H1 (cell line): Measurements from ENCODE around the gene FH. TPM values are rescaled to one million over a fixed set of nuclear protein-coding genes. Genes with fewer than 3 reads are reported as not detected.

Experiments used
- CTCF ChIA-PET: fragments of 300-600 bp; sonication (Branson Sonifier 250); formaldehyde crosslinking; loops from one replicate; lab custom pipeline; 2021; ENCODE audit not compliant: partially characterized antibody; lab: Charles Lee
- POLR2A ChIA-PET: fragments of 300-600 bp; sonication (Branson Sonifier 250); formaldehyde crosslinking; loops from one replicate; lab custom pipeline; 2021; ENCODE audit warnings: inconsistent platforms; ENCODE audit not compliant: partially characterized antibody; lab: Charles Lee
- DNase-seq, 2 experiments: peaks; one replicate each; pipeline versions ENCODE4 v3.0.0 to v3.0.0-alpha.2; 2010 to 2022; ENCODE audit warnings: low spot score in 2 of 2, low read depth in 1 of 2, mixed read lengths in 1 of 2
- FAIRE-seq: peaks from 2 replicates; lab custom pipeline; 2011; peaks lifted over from hg19 to GRCh38; lab: Jason Lieb, UNC
- H2AFZ ChIP-seq: 2 replicates; pipeline ENCODE4 v1.8.1; 2012; ENCODE audit warnings: low read length, inconsistent platforms
- H2AK5ac ChIP-seq: 2 replicates; pipeline ENCODE4 v1.6.1; 2013; ENCODE audit warnings: low read depth, low read length
- H2BK120ac ChIP-seq: replicated peaks from 2 replicates; pipeline ENCODE3; 2013; ENCODE audit warnings: low read depth, low read length, inconsistent platforms
- H2BK12ac ChIP-seq: 2 replicates; pipeline ENCODE4 v1.6.1; 2013; ENCODE audit warnings: low read depth, low read length
- H2BK15ac ChIP-seq: 2 replicates; pipeline ENCODE4 v1.6.1; 2013; ENCODE audit warnings: low read length
- H2BK20ac ChIP-seq: 2 replicates; pipeline ENCODE4 v1.6.1; 2013; ENCODE audit warnings: low read length
- H2BK5ac ChIP-seq: 2 replicates; pipeline ENCODE4 v1.6.1; 2013; ENCODE audit warnings: low read depth, low read length
- H3K14ac ChIP-seq: 2 replicates; pipeline ENCODE4 v1.6.1; 2013; ENCODE audit warnings: inconsistent platforms; ENCODE audit not compliant: insufficient read length
- H3K18ac ChIP-seq: 2 replicates; pipeline ENCODE4 v1.6.1; 2013; ENCODE audit warnings: low read length; ENCODE audit errors: extremely low read depth
- H3K23ac ChIP-seq: 2 replicates; pipeline ENCODE4 v1.6.1; 2013; ENCODE audit warnings: inconsistent platforms; ENCODE audit not compliant: insufficient read length
- H3K23me2 ChIP-seq: 2 replicates; pipeline ENCODE4 v1.6.1; 2013; ENCODE audit warnings: low read depth, low read length
- H3K27ac ChIP-seq: 2 replicates; pipeline ENCODE4 v1.6.1; 2011; ENCODE audit warnings: low read depth, low read length, inconsistent platforms
- H3K27me3 ChIP-seq, 4 experiments: replicated peaks in 1 of 4; 1 replicate in 1 of 4; 2 replicates in 3 of 4; pipeline versions ENCODE4 v1.6.1 to v1.8.1; 2011 to 2013; ENCODE audit warnings: low read length in 3 of 4, mild to moderate bottlenecking in 3 of 4, inconsistent platforms in 2 of 4, mixed read lengths in 2 of 4, moderate library complexity in 1 of 4; ENCODE audit not compliant: control insufficient read depth in 3 of 4, insufficient read depth in 3 of 4; ENCODE audit errors: extremely low read depth in 1 of 4
- H3K36me3 ChIP-seq, 4 experiments: 2 replicates each; pipeline versions ENCODE4 v1.6.1 to v1.8.1; 2011 to 2013; ENCODE audit warnings: mild to moderate bottlenecking in 4 of 4, low read length in 3 of 4, moderate library complexity in 2 of 4, control low read depth in 1 of 4, inconsistent platforms in 1 of 4; ENCODE audit not compliant: insufficient read depth in 4 of 4, control insufficient read depth in 2 of 4
- H3K4ac ChIP-seq: replicated peaks from 2 replicates; pipeline ENCODE3; 2013; ENCODE audit warnings: low read length, low read depth, mixed read lengths, inconsistent platforms; ENCODE audit not compliant: insufficient read length
- H3K4me1 ChIP-seq, 4 experiments: replicated peaks in 1 of 4; 1 replicate in 1 of 4; 2 replicates in 3 of 4; pipeline versions ENCODE4 v1.6.1 to v1.8.1; 2011 to 2013; ENCODE audit warnings: low read length in 3 of 4, inconsistent platforms in 2 of 4, mixed read lengths in 1 of 4; ENCODE audit not compliant: insufficient read depth in 4 of 4, control insufficient read depth in 3 of 4
- H3K4me2 ChIP-seq, 2 experiments: 2 replicates each; pipeline versions ENCODE4 v1.6.1 to v1.8.1; 2011 to 2013; ENCODE audit warnings: low read depth in 2 of 2, low read length in 2 of 2, control low read depth in 1 of 2, inconsistent platforms in 1 of 2, mild to moderate bottlenecking in 1 of 2; ENCODE audit not compliant: insufficient read depth in 1 of 2
- H3K4me3 ChIP-seq, 4 experiments: fragments of 200-600, 300-600 bp in 1 of 4; sonication (generic), shearing (Covaris generic), sonication (Bioruptor Twin) in 1 of 4; 2 replicates each; pipeline versions ENCODE4 v1.5.1 to v1.8.1; 2011 to 2016; ENCODE audit warnings: low read length in 4 of 4, low read depth in 3 of 4, control low read depth in 2 of 4, inconsistent platforms in 2 of 4, mild to moderate bottlenecking in 2 of 4, mixed read lengths in 1 of 4, moderate library complexity in 1 of 4; ENCODE audit not compliant: insufficient read depth in 2 of 4; ENCODE audit errors: extremely low read depth in 1 of 4
- H3K56ac ChIP-seq: replicated peaks from 2 replicates; pipeline ENCODE3; 2013; ENCODE audit warnings: low read depth, mild to moderate bottlenecking, mixed read lengths, low read length, inconsistent platforms; ENCODE audit not compliant: insufficient read length
- H3K79me1 ChIP-seq: 2 replicates; pipeline ENCODE4 v1.6.1; 2013; ENCODE audit warnings: low read depth, low read length, control low read depth
- H3K79me2 ChIP-seq, 2 experiments: 2 replicates each; pipeline versions ENCODE4 v1.6.1 to v1.8.1; 2012 to 2013; ENCODE audit warnings: low read length in 2 of 2, mild to moderate bottlenecking in 2 of 2, inconsistent platforms in 1 of 2; ENCODE audit not compliant: insufficient read depth in 2 of 2, control insufficient read depth in 1 of 2
- H3K9ac ChIP-seq, 4 experiments: replicated peaks in 1 of 4; 1 replicate in 1 of 4; 2 replicates in 3 of 4; pipeline versions ENCODE4 v1.6.1 to v1.8.1; 2011 to 2013; ENCODE audit warnings: low read depth in 3 of 4, low read length in 3 of 4, control low read depth in 2 of 4, mild to moderate bottlenecking in 2 of 4, moderate library complexity in 2 of 4, inconsistent platforms in 1 of 4; ENCODE audit errors: extremely low read depth in 1 of 4
- H3K9me3 ChIP-seq, 2 experiments: 2 replicates each; pipeline versions ENCODE4 v1.6.1 to v1.8.1; 2012 to 2013; ENCODE audit warnings: mild to moderate bottlenecking in 2 of 2, moderate library complexity in 2 of 2, control low read depth in 1 of 2, inconsistent platforms in 1 of 2, low read depth in 1 of 2, low read length in 1 of 2, mixed read lengths in 1 of 2; ENCODE audit not compliant: insufficient read depth in 2 of 2
- H4K20me1 ChIP-seq, 2 experiments: replicated peaks in 1 of 2; 2 replicates each; pipeline versions ENCODE3 to v1.8.1; 2011 to 2013; ENCODE audit warnings: inconsistent platforms in 2 of 2, low read length in 2 of 2, mild to moderate bottlenecking in 1 of 2; ENCODE audit not compliant: insufficient read depth in 2 of 2, control insufficient read depth in 1 of 2
- H4K5ac ChIP-seq: 2 replicates; pipeline ENCODE4 v1.6.1; 2013; ENCODE audit warnings: low read length, low read depth, mixed read lengths, inconsistent platforms; ENCODE audit not compliant: insufficient read length
- H4K8ac ChIP-seq: 2 replicates; pipeline ENCODE4 v1.8.0; 2013; ENCODE audit warnings: mild to moderate bottlenecking, moderate library complexity, low read length, inconsistent platforms; ENCODE audit not compliant: insufficient read depth; ENCODE audit errors: extremely low read depth
- H4K91ac ChIP-seq: replicated peaks from 2 replicates; pipeline ENCODE3; 2013; ENCODE audit warnings: low read length, mixed read lengths, inconsistent platforms; ENCODE audit not compliant: insufficient read length
- CEBPB ChIP-seq: IDR thresholded peaks from 2 replicates; pipeline ENCODE4 v1.6.1; 2012; ENCODE audit warnings: low read depth, low read length
- CHD2 ChIP-seq: IDR thresholded peaks from 2 replicates; pipeline ENCODE4 v1.6.1; 2012; ENCODE audit warnings: low read length, improper control_type of control experiment
- GABPA ChIP-seq: IDR thresholded peaks from 2 replicates; pipeline ENCODE4 v1.6.1; 2011; ENCODE audit warnings: mild to moderate bottlenecking, low read length, moderate library complexity, borderline replicate concordance; ENCODE audit not compliant: insufficient read depth
- GTF2F1 ChIP-seq: IDR thresholded peaks from 2 replicates; pipeline ENCODE4 v1.6.1; 2012; ENCODE audit warnings: low read depth, low read length, improper control_type of control experiment, borderline replicate concordance
- HDAC6 ChIP-seq: IDR thresholded peaks from one replicate; pipeline ENCODE4 v1.7.1; 2012; ENCODE audit warnings: low read depth, mild to moderate bottlenecking, inconsistent platforms, low read length, moderate library complexity
- NANOG ChIP-seq: IDR thresholded peaks from 2 replicates; pipeline ENCODE4 v1.6.1; 2011; ENCODE audit warnings: low read length, low read depth, mild to moderate bottlenecking, inconsistent platforms; ENCODE audit not compliant: insufficient read depth, poor library complexity, severe bottlenecking
- POLR2A ChIP-seq, 2 experiments: IDR thresholded peaks; 1 replicate in 1 of 2; 2 replicates in 1 of 2; pipeline ENCODE4 v1.6.1; 2011; ENCODE audit warnings: low read depth in 2 of 2, low read length in 2 of 2, mild to moderate bottlenecking in 2 of 2; ENCODE audit errors: control extremely low read depth in 1 of 2
- RFX5 ChIP-seq: IDR thresholded peaks from 2 replicates; pipeline ENCODE4 v1.6.1; 2011; ENCODE audit warnings: low read depth, low read length, improper control_type of control experiment, borderline replicate concordance
- SAP30 ChIP-seq: fragments of 300-600 bp; sonication (generic); IDR thresholded peaks from 2 replicates; pipeline ENCODE4 v1.7.1; 2012; ENCODE audit warnings: low read length, moderate library complexity, mild to moderate bottlenecking, inconsistent platforms; ENCODE audit not compliant: insufficient read depth, insufficient replicate concordance
- SIRT6 ChIP-seq: IDR thresholded peaks from one replicate; pipeline ENCODE4 v1.7.1; 2012; ENCODE audit warnings: low read length, inconsistent platforms
- SIX5 ChIP-seq: IDR thresholded peaks from 2 replicates; pipeline ENCODE4 v1.6.1; 2011; ENCODE audit warnings: mild to moderate bottlenecking, low read depth, low read length
- SP2 ChIP-seq: IDR thresholded peaks from 2 replicates; pipeline ENCODE4 v1.6.1; 2012; ENCODE audit warnings: mild to moderate bottlenecking, low read length, inconsistent platforms
- SP4 ChIP-seq: IDR thresholded peaks from 2 replicates; pipeline ENCODE4 v1.6.1; 2012; ENCODE audit warnings: low read length, inconsistent platforms
- TCF12 ChIP-seq: IDR thresholded peaks from 2 replicates; pipeline ENCODE4 v1.6.1; 2011; ENCODE audit warnings: low read depth, mild to moderate bottlenecking, low read length
- WGBS, 2 experiments: shearing (Covaris generic) in 1 of 2; methylation state at CpG; one replicate each; pipeline versions ENCODE4 v1.1.6 to v1.1.7; 2013 to 2015; ENCODE audit warnings: low lambda C conversion rate in 2 of 2, mixed read lengths in 2 of 2, inconsistent platforms in 1 of 2, low coverage in 1 of 2, missing lambda C conversion rate in 1 of 2; ENCODE audit not compliant: insufficient replicate concordance in 2 of 2, insufficient coverage in 1 of 2, insufficient read length in 1 of 2; ENCODE audit errors: extremely low coverage in 1 of 2, missing lambda C conversion rate in 1 of 2; 5-methylcytosine and 5-hydroxymethylcytosine counted together
- polyA plus RNA-seq, 7 experiments: library from polyadenylated mRNA; depleted of rRNA in 3 of 7; stranded (reverse) in 5 of 7; unstranded in 2 of 7; fragments of >200 nt in 5 of 7; fragments of 200-250 nt in 2 of 7; gene quantifications; 1 replicate in 5 of 7; 2 replicates in 1 of 7; 4 replicates in 1 of 7; pipeline versions ENCODE4 v1.2.1 to v1.2.3, GENCODE V29; 2011 to 2013; ENCODE audit warnings: missing spikeins in 2 of 7, mixed read lengths in 2 of 7
- total RNA-seq: library from RNA; stranded (reverse); fragmentation: NEBNext Ultra II Directional; extraction: Animal tissue kit (Norgen Biotek cat#: 25700); gene quantifications from 2 replicates; pipeline ENCODE4 v1.2.1, GENCODE V29; 2021
- TF ChIP-seq, protein P1 (sequence below): IDR thresholded peaks from 2 replicates; pipeline ENCODE4 v1.6.1; 2011; ENCODE audit warnings: low read depth, mild to moderate bottlenecking, low read length; ENCODE audit not compliant: insufficient read depth

The FH gene
- total and polyA plus RNA-seq, 2 of the 8 experiments (the other 6 are each of a cell fraction or from before 2014, with no cell fraction given) = 45.0 to 81.9 TPM

DNA sequence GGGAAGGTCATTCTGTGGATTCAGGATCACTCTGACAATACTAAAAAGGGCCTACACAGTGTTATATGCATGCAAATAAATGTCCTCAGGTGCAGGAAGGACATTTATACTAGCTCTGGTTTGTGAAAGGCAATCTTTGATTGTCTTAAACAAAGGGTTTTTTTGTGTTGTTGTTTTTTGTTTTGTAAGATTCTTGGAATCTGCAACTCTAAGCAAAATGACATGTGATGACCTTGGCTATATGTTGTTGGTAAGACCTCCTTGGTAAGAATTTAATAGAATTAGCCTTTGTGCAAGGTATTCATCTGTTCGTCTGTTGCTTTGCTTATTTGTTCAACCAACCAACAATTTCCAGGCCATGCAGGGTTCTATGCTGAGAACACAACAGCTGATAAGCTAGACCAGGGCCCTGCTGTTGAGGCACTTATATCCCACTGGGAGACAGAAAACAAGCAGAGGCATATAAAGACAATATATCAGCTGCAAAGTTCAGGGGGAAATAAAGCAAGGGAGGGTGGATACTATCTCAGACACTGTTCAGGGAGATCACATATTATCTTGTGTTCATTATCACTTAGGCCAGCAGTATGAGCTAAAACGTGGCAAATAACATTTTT, 60.3 kb downstream of the FH start:
- H3K79me2 ChIP-seq = no peaks in the 10 kb centered on the region
- H3K4me1 ChIP-seq = no peaks in the 10 kb centered on the region
- H4K20me1 ChIP-seq = peaks cover 0 to 2% of the 10 kb centered on the region in 2 experiments
- ChIA-PET POLR2A (no interaction called here), CTCF (interaction anchor here (1.1 kb wide), 1 partner anchor 40 kb away, joined by 4 read pairs; no protein-coding TSS in a partner anchor)
- no peaks in the 10 kb centered on the region for H3K79me1 ChIP-seq
- no peak overlapping the region for H2AFZ ChIP-seq
- no peak overlapping the region for H4K91ac ChIP-seq
- no peaks in the 10 kb centered on the region for H3K36me3 ChIP-seq
- FAIRE-seq (no peak), DNase-seq (no peak)
- H3K27me3 ChIP-seq = peaks cover 0 to 25% (median 12%) of the 10 kb centered on the region in 4 experiments; a peak in 6 of 7 replicates
- no peak overlapping the region for H2BK5ac ChIP-seq
- no peak overlapping the region for H2AK5ac ChIP-seq
- H4K5ac ChIP-seq = no peak overlapping the region
- no peak overlapping the region for H3K4me3 ChIP-seq
- H2BK120ac ChIP-seq = no peak overlapping the region
- no peak overlapping the region for H3K4ac ChIP-seq
- H4K8ac ChIP-seq = no peak overlapping the region
- no peak overlapping the region for H3K18ac ChIP-seq
- H3K23ac ChIP-seq = no peak overlapping the region
- no peak overlapping the region for H3K14ac ChIP-seq
- no peak overlapping the region for H3K56ac ChIP-seq
- H3K27ac ChIP-seq = no peak overlapping the region
- no peak overlapping the region for H2BK15ac ChIP-seq
- no peak overlapping the region for H2BK20ac ChIP-seq
- no peaks in the 10 kb centered on the region for H3K23me2 ChIP-seq
- 73% methylated on average over 2 of the region's 2 CpGs; no CpG with 5 or more reads in 1 of the 2 experiments for WGBS, 2 experiments
- H3K9me3 ChIP-seq = no peaks in the 10 kb centered on the region
- H2BK12ac ChIP-seq = no peak overlapping the region
- no peak overlapping the region for H3K4me2 ChIP-seq
- H3K9ac ChIP-seq = no peak overlapping the region
- TF ChIP-seq POLR2A (IDR thresholded peaks at IDR 0.05; ENCODE audit: control extremely low read depth in 1 of 2, low read depth in 2 of 2, low read length in 2 of 2) = no peak
- TF ChIP-seq CEBPB = no peak
- no peak for TF ChIP-seq SAP30
- no peak for TF ChIP-seq SP2
- no peak for TF ChIP-seq CHD2
- TF ChIP-seq GABPA = no peak
- TF ChIP-seq SIX5 = no peak
- no peak for TF ChIP-seq NANOG
- TF ChIP-seq, protein P1, sequence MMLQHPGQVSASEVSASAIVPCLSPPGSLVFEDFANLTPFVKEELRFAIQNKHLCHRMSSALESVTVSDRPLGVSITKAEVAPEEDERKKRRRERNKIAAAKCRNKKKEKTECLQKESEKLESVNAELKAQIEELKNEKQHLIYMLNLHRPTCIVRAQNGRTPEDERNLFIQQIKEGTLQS = no peak
- TF ChIP-seq HDAC6 = no peak
- no peak for TF ChIP-seq TCF12
- no peak for TF ChIP-seq SIRT6
- no peak for TF ChIP-seq SP4
- no peak for TF ChIP-seq RFX5
- no peak for TF ChIP-seq GTF2F1
